Right forelimb (tissue), 1 donor: ENCODE data around the gene EP400.

Source experiments
- DNase-seq: peaks from one replicate; pipeline ENCODE4 v3.0.0-alpha.2; 2018

The EP400 gene

GRCh38 chr12:131990066-131990979 is 40.6 kb downstream of the EP400 start:
- no peak for DNase-seq

- no peak for DNase-seq
Measured at GRCh38 chr12:131990980-131991305, 41.2 kb downstream of the EP400 start.

GRCh38 chr12:131991816-131992430 is 42.2 kb downstream of the EP400 start:
- DNase-seq, result no peak

- DNase-seq, result no peak
Measured at GRCh38 chr12:131994589-131994988, 44.8 kb downstream of the EP400 start.

GRCh38 chr12:132000286-132000872 is 50.6 kb downstream of the EP400 start:
- no peak for DNase-seq

GRCh38 chr12:132003846-132004245 is 54.1 kb downstream of the EP400 start:
- no peak for DNase-seq

- no peak for DNase-seq
Measured at GRCh38 chr12:132004946-132005345, 55.2 kb downstream of the EP400 start.

- DNase-seq, result no peak
Measured at GRCh38 chr12:132006056-132006680, 56.4 kb downstream of the EP400 start.

GRCh38 chr12:132007041-132007440 is 57.3 kb downstream of the EP400 start:
- DNase-seq, result no peak

- no peak for DNase-seq
Measured at GRCh38 chr12:132009336-132009859, 59.7 kb downstream of the EP400 start.

- DNase-seq, result no peak
Measured at GRCh38 chr12:132012919-132013568, 63.3 kb downstream of the EP400 start.

GRCh38 chr12:132014092-132014914 is 64.6 kb downstream of the EP400 start:
- no peak for DNase-seq

GRCh38 chr12:132014915-132015280 is 65.2 kb downstream of the EP400 start:
- no peak for DNase-seq

- DNase-seq, result no peak
Measured at GRCh38 chr12:132015686-132016430, 66.1 kb downstream of the EP400 start.

- no peak for DNase-seq
Measured at GRCh38 chr12:132018193-132018916, 68.6 kb downstream of the EP400 start.

GRCh38 chr12:132019891-132020290 is 70.1 kb downstream of the EP400 start:
- no peak for DNase-seq

GRCh38 chr12:132020292-132020691 is 70.5 kb downstream of the EP400 start:
- DNase-seq, result no peak

GRCh38 chr12:132021031-132021871 is 71.5 kb downstream of the EP400 start:
- DNase-seq, result no peak

- DNase-seq, result no peak
Measured at GRCh38 chr12:132021965-132022364, 72.2 kb downstream of the EP400 start.
